HEK293 (cell line): ENCODE measurements around the gene GAPVD1.

Source experiments
- CTCF ChIA-PET: fragments of 350-600 bp; formaldehyde crosslinking; extraction: SDS; loops from one replicate; lab custom pipeline; 2021; ENCODE audit warnings: antibody characterized with exemption; lab: Yijun Ruan, JAX
- POLR2A ChIA-PET: fragments of 300-600 bp; formaldehyde crosslinking; extraction: SDS; loops from one replicate; lab custom pipeline; 2020; ENCODE audit warnings: antibody characterized with exemption, inconsistent platforms; lab: Yijun Ruan, JAX
- H3K27ac ChIP-seq: fragments of 200-500 bp; sonication (Bioruptor generic); 2 replicates; pipeline ENCODE4 v1.5.1; 2014; ENCODE audit warnings: low read depth, low read length, control low read depth, inconsistent platforms; ENCODE audit errors: extremely low read depth
- H3K36me3 ChIP-seq, 2 experiments: fragments of 200-500 bp in 1 of 2; sonication (Bioruptor generic) in 1 of 2; 1 replicate in 1 of 2; 2 replicates in 1 of 2; pipeline ENCODE4 v1.5.1; 2014 to 2017; ENCODE audit warnings: inconsistent platforms in 2 of 2, low read length in 2 of 2; ENCODE audit not compliant: control insufficient read depth in 2 of 2, insufficient read depth in 1 of 2
- H3K4me1 ChIP-seq: fragments of 200-500 bp; sonication (Bioruptor generic); 2 replicates; pipeline ENCODE4 v1.5.1; 2014; ENCODE audit warnings: mild to moderate bottlenecking, low read length, inconsistent platforms; ENCODE audit not compliant: control insufficient read depth, insufficient read depth
- H3K4me3 ChIP-seq: 2 replicates; pipeline ENCODE4 v1.5.1; 2011; ENCODE audit warnings: low read depth, mild to moderate bottlenecking, control low read depth, low read length, moderate library complexity
- H3K9me3 ChIP-seq: fragments of 200-500 bp; sonication (Bioruptor generic); 2 replicates; pipeline ENCODE4 v1.5.1; 2014; ENCODE audit warnings: low read depth, low read length, inconsistent platforms; ENCODE audit not compliant: control insufficient read depth, insufficient read depth
- AEBP2 ChIP-seq: fragments of 450-650 bp; formaldehyde crosslinking; IDR thresholded peaks from 2 replicates; pipeline ENCODE4 v1.5.1; 2016; ENCODE audit warnings: missing biosample characterization, missing genetic modification characterization, borderline replicate concordance
- EGR2 ChIP-seq: fragments of 450-650 bp; formaldehyde crosslinking; IDR thresholded peaks from 2 replicates; pipeline ENCODE4 v1.5.1; 2016; ENCODE audit warnings: low read depth, missing biosample characterization, missing genetic modification characterization
- GLIS1 ChIP-seq: fragments of 450-650 bp; formaldehyde crosslinking; IDR thresholded peaks from 2 replicates; pipeline ENCODE4 v1.5.1; 2016; ENCODE audit warnings: missing biosample characterization, missing genetic modification characterization
- HOXA7 ChIP-seq: sonication (generic); formaldehyde crosslinking; IDR thresholded peaks from 2 replicates; pipeline ENCODE4 v1.8.1; 2022; ENCODE audit warnings: missing genetic modification reagents, borderline replicate concordance
- KLF9 ChIP-seq: fragments of 450-650 bp; formaldehyde crosslinking; IDR thresholded peaks from 2 replicates; pipeline ENCODE4 v1.5.1; 2016; ENCODE audit warnings: missing biosample characterization, missing genetic modification characterization, low read depth
- MZF1 ChIP-seq: fragments of 450-650 bp; formaldehyde crosslinking; IDR thresholded peaks from 2 replicates; pipeline ENCODE4 v1.5.1; 2017; ENCODE audit warnings: missing biosample characterization, missing genetic modification characterization, borderline replicate concordance
- RBAK ChIP-seq: fragments of 450-650 bp; formaldehyde crosslinking; IDR thresholded peaks from 2 replicates; pipeline ENCODE4 v1.5.1; 2016; ENCODE audit warnings: missing biosample characterization, missing genetic modification characterization
- TRIM28 ChIP-seq: IDR thresholded peaks from 2 replicates; pipeline ENCODE4 v1.6.1; 2011; ENCODE audit warnings: low read length, control low read depth, borderline replicate concordance
- YY2 ChIP-seq: fragments of 450-650 bp; formaldehyde crosslinking; IDR thresholded peaks from 2 replicates; pipeline ENCODE4 v1.5.1; 2016; ENCODE audit warnings: missing biosample characterization, missing genetic modification characterization
- ZBTB10 ChIP-seq: fragments of 450-650 bp; formaldehyde crosslinking; IDR thresholded peaks from 2 replicates; pipeline ENCODE4 v1.5.1; 2016; ENCODE audit warnings: missing biosample characterization, missing genetic modification characterization
- ZBTB17 ChIP-seq: fragments of 450-650 bp; formaldehyde crosslinking; IDR thresholded peaks from 2 replicates; pipeline ENCODE4 v1.5.1; 2016; ENCODE audit warnings: missing biosample characterization, missing genetic modification characterization
- ZBTB48 ChIP-seq: fragments of 450-650 bp; formaldehyde crosslinking; IDR thresholded peaks from 2 replicates; pipeline ENCODE4 v1.5.1; 2016; ENCODE audit warnings: missing biosample characterization, missing genetic modification characterization
- ZFHX2 ChIP-seq: fragments of 450-650 bp; formaldehyde crosslinking; conservative IDR thresholded peaks from 2 replicates; pipeline ENCODE4 v1.5.1; 2016; ENCODE audit warnings: missing biosample characterization, missing genetic modification characterization
- ZFP41 ChIP-seq: fragments of 450-650 bp; formaldehyde crosslinking; IDR thresholded peaks from 2 replicates; pipeline ENCODE4 v1.5.1; 2016; ENCODE audit warnings: missing biosample characterization, missing genetic modification characterization, borderline replicate concordance
- ZNF114 ChIP-seq: fragments of 450-650 bp; formaldehyde crosslinking; IDR thresholded peaks from 2 replicates; pipeline ENCODE4 v1.5.0; 2017; ENCODE audit warnings: missing biosample characterization, missing genetic modification characterization
- ZNF221 ChIP-seq: fragments of 450-650 bp; formaldehyde crosslinking; IDR thresholded peaks from 2 replicates; pipeline ENCODE4 v1.5.1; 2017; ENCODE audit warnings: missing biosample characterization, missing genetic modification characterization, borderline replicate concordance
- ZNF23 ChIP-seq: fragments of 450-650 bp; formaldehyde crosslinking; IDR thresholded peaks from 2 replicates; pipeline ENCODE4 v1.5.1; 2016; ENCODE audit warnings: missing biosample characterization, missing genetic modification characterization, borderline replicate concordance
- ZNF266 ChIP-seq: fragments of 450-650 bp; formaldehyde crosslinking; IDR thresholded peaks from 2 replicates; pipeline ENCODE4 v1.5.1; 2016; ENCODE audit warnings: missing biosample characterization, missing genetic modification characterization, low read depth
- ZNF335 ChIP-seq: fragments of 450-650 bp; formaldehyde crosslinking; conservative IDR thresholded peaks from 2 replicates; pipeline ENCODE4 v1.5.1; 2016; ENCODE audit warnings: missing biosample characterization, missing genetic modification characterization
- ZNF416 ChIP-seq: fragments of 450-650 bp; formaldehyde crosslinking; IDR thresholded peaks from 2 replicates; pipeline ENCODE4 v1.5.1; 2016; ENCODE audit warnings: missing biosample characterization, missing genetic modification characterization
- ZNF426 ChIP-seq: fragments of 450-650 bp; formaldehyde crosslinking; IDR thresholded peaks from 2 replicates; pipeline ENCODE4 v1.5.1; 2017; ENCODE audit warnings: missing biosample characterization, missing genetic modification characterization, mild to moderate bottlenecking, inconsistent platforms, moderate library complexity
- ZNF473 ChIP-seq: fragments of 450-650 bp; formaldehyde crosslinking; IDR thresholded peaks from 2 replicates; pipeline ENCODE4 v1.5.1; 2017; ENCODE audit warnings: missing biosample characterization, missing genetic modification characterization
- ZNF501 ChIP-seq: fragments of 450-650 bp; formaldehyde crosslinking; IDR thresholded peaks from 2 replicates; pipeline ENCODE4 v1.5.1; 2016; ENCODE audit warnings: missing biosample characterization, missing genetic modification characterization
- ZNF600 ChIP-seq: fragments of 450-650 bp; formaldehyde crosslinking; IDR thresholded peaks from 2 replicates; pipeline ENCODE4 v1.5.1; 2016; ENCODE audit warnings: missing biosample characterization, missing genetic modification characterization
- ZNF623 ChIP-seq: fragments of 450-650 bp; formaldehyde crosslinking; IDR thresholded peaks from 2 replicates; pipeline ENCODE4 v1.5.1; 2016; ENCODE audit warnings: missing biosample characterization, missing genetic modification characterization
- ZNF660 ChIP-seq: fragments of 450-650 bp; IDR thresholded peaks from 2 replicates; pipeline ENCODE4 v1.5.1; 2018; ENCODE audit warnings: missing biosample characterization, mild to moderate bottlenecking, missing genetic modification characterization
- ZNF76 ChIP-seq: fragments of 450-650 bp; formaldehyde crosslinking; IDR thresholded peaks from 2 replicates; pipeline ENCODE4; 2016; ENCODE audit warnings: low read depth, missing biosample characterization, missing genetic modification characterization, borderline replicate concordance
- ZNF776 ChIP-seq: fragments of 450-650 bp; formaldehyde crosslinking; IDR thresholded peaks from 2 replicates; pipeline ENCODE4 v1.5.0; 2017; ENCODE audit warnings: missing biosample characterization, missing genetic modification characterization, borderline replicate concordance
- ZXDB ChIP-seq: fragments of 450-650 bp; formaldehyde crosslinking; IDR thresholded peaks from 2 replicates; pipeline ENCODE4 v1.5.1; 2016; ENCODE audit warnings: missing biosample characterization, missing genetic modification characterization
- TF ChIP-seq, protein P1 (sequence below): fragments of 450-650 bp; formaldehyde crosslinking; IDR thresholded peaks from 2 replicates; pipeline ENCODE4 v1.5.1; 2016; ENCODE audit warnings: missing biosample characterization, missing genetic modification characterization

GAPVD1 gene

GRCh38 chr9:125241863-125242739, 19.5 kb upstream of the GAPVD1 start:
- H3K9me3 ChIP-seq: no peaks in the 10 kb centered on the region
- no peaks in the 10 kb centered on the region for H3K4me1 ChIP-seq
- POLR2A ChIA-PET: interaction anchor here (0.5 to 3.8 kb wide), 58 partner anchors 7 to 1610 kb away, joined by 3 to 62 read pairs (median 5); partner anchors contain the start of genes ARPC5L, GAPVD1, MAPKAP1 and NR6A1
- peak overlapping the region; percentile 81 for H3K27ac ChIP-seq
- H3K36me3 ChIP-seq: peaks cover 13 to 37% of the 10 kb centered on the region in 2 experiments; a peak in 2 of 3 replicates
- CTCF ChIA-PET: interaction anchor here (0.6 to 2.9 kb wide), 5 partner anchors 13 to 244 kb away, joined by 3 to 14 read pairs (median 4); partner anchors contain the start of gene SCAI
- peak overlapping the region; percentile 60 for H3K4me3 ChIP-seq
- TF ChIP-seq MZF1 (no peak), ZXDB (tag by site-specific recombination) (0 out of 2 replicates have a peak, but pooled peaks have one; percentile 29), ZNF23 (tag by site-specific recombination) (no peak), ZNF501 (peak; percentile 45; the same call in 1 of the 2 replicates), ZNF221 (tag by site-specific recombination) (no peak), EGR2 (tag by site-specific recombination) (0 out of 2 replicates have a peak, but pooled peaks have one; percentile 24), ZBTB10 (peak; percentile 54; the same call in 1 of the 2 replicates), ZNF76 (tag by site-specific recombination) (0 out of 2 replicates have a peak, but pooled peaks have one; percentile 53), ZNF660 (tag by site-specific recombination) (0 out of 2 replicates have a peak, but pooled peaks have one; percentile 12), HOXA7 (CRISPR knock-in tag) (no peak), GLIS1 (tag by site-specific recombination) (0 out of 2 replicates have a peak, but pooled peaks have one; percentile 1), ZBTB48 (tag by site-specific recombination) (peak; percentile 36; the same call in 1 of the 2 replicates), TRIM28 (0 out of 2 replicates have a peak, but pooled peaks have one; percentile 52), ZNF114 (tag by site-specific recombination) (no peak), ZNF776 (no peak), ZNF335 (tag by site-specific recombination) (peak; percentile 54), ZNF266 (no peak), KLF9 (tag by site-specific recombination) (0 out of 2 replicates have a peak, but pooled peaks have one; percentile 6), ZFP41 (tag by site-specific recombination) (no peak), ZNF623 (tag by site-specific recombination) (no peak), ZNF426 (no peak), YY2 (tag by site-specific recombination) (peak; percentile 68), ZNF473 (no peak), ZNF416 (tag by site-specific recombination) (no peak), ZNF600 (tag by site-specific recombination) (peak; percentile 66; the same call in 1 of the 2 replicates), RBAK (tag by site-specific recombination) (no peak), ZBTB17 (tag by site-specific recombination) (peak; percentile 43), ZFHX2 (tag by site-specific recombination) (0 out of 2 replicates have a peak, but pooled peaks have one; percentile 27), AEBP2 (tag by site-specific recombination) (no peak)
- TF ChIP-seq, protein P1, sequence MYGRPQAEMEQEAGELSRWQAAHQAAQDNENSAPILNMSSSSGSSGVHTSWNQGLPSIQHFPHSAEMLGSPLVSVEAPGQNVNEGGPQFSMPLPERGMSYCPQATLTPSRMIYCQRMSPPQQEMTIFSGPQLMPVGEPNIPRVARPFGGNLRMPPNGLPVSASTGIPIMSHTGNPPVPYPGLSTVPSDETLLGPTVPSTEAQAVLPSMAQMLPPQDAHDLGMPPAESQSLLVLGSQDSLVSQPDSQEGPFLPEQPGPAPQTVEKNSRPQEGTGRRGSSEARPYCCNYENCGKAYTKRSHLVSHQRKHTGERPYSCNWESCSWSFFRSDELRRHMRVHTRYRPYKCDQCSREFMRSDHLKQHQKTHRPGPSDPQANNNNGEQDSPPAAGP (tag by site-specific recombination): no peak
